Inflammatory macrophage treated with lipopolysaccharide for 1 hour (primary cell): ENCODE measurements around the gene NACAD.
"Not testable (repeated sequence)": the region's sequence is repeated elsewhere in the genome, so short reads cannot be mapped to it uniquely, and the experiment has no call there.

Experiments
- DNase-seq, 2 donors: peaks; one replicate each; pipeline ENCODE4 v3.0.0-alpha.2; 2020 to 2022

NACAD gene

DNA sequence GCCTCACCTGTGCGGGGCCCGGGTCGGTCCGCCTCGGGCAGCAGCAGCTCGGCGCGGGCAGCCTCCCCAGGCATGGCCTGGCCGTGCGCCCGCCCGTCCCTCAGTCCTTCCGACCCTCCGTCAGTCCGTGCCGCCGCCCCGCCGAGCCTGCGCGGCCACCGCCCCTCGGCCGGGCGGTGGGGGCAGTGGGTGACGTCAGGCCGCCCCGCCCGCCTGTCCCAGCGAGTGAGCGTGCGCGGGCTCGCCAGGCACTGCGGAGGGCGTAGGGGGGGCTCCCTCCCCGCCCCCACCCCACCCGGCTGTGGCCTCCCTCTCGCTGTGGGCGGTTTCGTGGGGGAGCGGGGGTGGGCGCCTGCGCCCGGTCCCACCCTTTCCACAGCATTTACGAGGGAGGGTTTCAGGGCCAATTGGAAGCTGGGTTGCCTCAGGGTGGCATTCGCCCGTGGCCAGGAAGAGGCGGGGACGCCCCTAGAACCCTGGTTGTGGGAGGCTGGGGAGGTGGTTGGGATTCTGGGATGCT, at the start of gene NACAD:
TSS of gene NACAD (minus strand) at position 149 of the 520 bp plus-strand sequence. CDS start at position 74, 75 bp downstream.
- DNase-seq = no peak

GRCh38 chr7:45136106-45137060, 47.6 kb upstream of the NACAD start:
- DNase-seq = peak; percentile 70 to 92

- no peak for DNase-seq
These were observed 45.1 kb upstream of the NACAD start for GRCh38 chr7:45133877-45134276.

DNA sequence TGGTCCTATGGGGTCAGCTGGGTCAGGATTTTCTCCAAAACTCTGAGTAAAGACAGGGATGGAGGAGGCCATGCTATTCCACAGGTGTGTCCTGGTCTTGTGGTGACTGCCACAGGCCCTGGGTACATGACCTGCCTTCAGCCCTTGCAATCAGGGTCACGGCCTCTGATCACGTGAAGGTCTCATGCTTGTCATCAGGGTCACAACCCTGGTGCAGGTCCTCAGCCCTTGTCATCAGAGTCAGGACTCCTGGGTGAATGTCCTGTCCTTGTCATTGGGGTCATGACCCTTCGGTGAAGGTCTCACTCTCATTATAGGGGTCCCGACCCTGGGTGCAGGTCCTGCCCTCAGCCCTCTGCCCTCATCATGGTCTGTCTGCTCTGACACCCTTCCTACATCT, 44.6 kb upstream of the NACAD start:
- no peak for DNase-seq

- DNase-seq = no peak
These were observed 44.0 kb upstream of the NACAD start for GRCh38 chr7:45132708-45133320.

- DNase-seq = no peak
These were observed 43.1 kb upstream of the NACAD start for GRCh38 chr7:45131891-45132290.

DNA sequence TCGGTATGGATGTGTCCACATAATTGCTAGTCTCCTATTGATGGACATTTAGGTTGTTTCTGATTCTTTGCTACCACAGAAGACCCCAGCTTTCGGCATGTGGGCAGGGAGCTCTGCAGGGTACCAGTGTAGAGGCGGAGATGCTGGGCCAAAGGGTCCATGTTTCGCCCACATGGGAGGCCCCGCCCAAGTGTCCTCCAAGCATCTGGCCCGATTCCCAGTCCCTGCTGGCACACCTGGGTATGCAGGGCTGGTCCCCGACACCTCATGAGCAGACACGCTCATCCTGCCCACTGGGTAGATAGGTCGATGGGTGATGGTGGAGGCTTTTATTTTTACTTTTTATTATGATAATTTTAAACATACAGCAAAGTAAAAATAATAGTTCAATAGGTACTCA, 42.1 kb upstream of the NACAD start:
- no peak for DNase-seq

DNA sequence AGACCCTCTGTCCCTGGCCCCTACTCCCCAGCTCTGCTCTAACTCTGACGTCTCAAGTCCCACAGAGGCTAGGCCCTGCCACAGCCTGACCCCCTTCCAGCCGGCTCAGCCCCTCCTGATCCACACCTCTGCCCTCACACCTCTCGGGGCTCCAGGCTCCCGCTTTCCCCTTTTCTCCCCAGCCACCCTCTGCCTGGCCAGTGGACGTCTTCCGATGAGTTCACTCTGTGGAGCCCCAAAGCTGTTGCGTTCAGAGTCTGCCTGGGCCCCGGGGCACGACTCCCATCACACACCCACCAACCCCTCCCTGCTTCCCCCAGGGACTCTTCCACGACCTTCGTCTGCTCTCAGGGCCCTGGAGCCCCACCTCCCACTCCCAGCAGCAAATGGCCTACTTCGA, 41.1 kb upstream of the NACAD start:
- DNase-seq = no peak

DNA sequence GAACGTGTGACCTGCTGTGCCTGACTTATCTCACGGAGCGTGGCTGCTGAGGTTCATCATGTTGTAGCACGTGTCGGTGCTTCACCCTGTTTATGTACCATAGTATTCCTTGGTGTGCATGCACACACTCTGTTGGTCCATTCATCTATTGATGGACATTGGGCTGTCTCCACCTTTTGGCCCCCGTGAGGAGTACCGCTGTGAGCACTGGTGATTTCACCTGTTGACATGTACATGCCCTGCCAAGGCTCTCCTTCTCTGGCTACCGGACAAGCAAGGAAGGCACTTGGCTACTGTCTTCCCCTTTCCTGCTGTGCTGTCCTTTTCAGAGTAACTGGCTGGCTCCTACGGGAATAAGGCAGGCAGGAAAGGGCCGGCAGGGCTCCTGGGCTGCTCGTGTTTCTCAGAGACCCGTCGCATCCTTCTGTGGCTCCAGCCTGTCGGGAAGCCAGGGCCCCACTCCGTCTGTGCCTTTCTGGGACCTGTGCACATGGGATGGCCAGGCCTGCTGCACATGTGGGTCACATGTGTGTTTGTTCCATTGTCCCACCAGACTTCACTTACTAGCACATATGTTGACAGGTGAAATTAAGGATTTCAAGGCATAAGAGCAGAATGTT, 40.5 kb upstream of the NACAD start:
- DNase-seq = no peak

GRCh38 chr7:45126920-45127319, 38.2 kb upstream of the NACAD start:
- DNase-seq = no peak

DNA sequence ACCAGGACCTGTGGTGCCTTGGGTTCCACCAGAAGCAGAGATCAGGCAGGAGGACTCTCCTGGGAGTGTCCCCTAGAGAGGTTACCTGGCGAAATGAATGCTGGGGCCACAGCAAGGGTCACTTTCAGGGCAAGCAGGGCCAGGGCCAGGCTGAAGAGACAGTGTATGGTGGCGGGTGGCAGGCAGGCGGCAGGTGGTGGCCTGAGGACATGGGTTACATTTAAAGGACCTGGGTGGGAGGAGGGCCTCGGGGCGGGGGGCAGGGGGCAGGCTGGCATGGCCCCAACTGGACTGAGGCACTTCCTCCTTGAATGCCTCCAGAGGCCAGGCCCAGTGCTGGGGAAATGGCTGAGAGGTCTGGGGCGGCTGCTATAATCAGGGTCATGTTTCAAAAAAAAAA, 37.4 kb upstream of the NACAD start:
- no peak for DNase-seq

DNA sequence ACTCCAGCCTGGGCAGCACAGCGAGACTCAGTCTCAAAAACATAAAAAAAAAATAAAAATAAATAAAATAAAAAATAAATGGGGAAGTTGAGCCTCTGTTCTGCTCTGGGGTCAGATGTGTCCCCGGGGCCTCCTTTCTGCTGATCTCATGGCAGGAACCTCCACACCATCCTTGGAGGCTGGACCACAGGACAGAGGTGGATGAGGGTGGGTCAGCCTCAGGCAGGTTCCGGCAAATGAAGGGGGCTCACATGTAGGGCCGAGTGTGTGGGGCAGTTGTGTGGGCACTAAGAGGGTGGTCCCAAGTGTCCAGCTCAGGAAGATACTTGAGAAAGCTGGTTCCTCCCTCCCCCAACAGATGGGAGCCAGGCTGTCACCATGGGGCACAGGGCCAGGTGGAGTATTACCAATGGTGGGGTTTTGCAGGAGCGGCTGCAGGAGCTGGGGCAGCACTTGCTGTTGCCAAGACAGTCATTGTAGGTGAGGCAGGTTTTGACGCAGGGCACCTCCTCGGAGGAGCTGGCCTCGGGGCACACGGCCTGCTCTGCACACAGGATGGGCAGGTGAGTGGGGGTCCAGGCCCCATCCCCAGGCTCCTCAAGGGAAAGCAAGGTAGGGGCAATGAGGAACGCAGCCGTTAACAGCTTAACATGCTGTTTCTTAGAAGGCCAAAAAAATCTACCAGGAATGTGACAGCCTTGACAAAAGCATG, 36.6 kb upstream of the NACAD start:
- DNase-seq = no peak

DNA sequence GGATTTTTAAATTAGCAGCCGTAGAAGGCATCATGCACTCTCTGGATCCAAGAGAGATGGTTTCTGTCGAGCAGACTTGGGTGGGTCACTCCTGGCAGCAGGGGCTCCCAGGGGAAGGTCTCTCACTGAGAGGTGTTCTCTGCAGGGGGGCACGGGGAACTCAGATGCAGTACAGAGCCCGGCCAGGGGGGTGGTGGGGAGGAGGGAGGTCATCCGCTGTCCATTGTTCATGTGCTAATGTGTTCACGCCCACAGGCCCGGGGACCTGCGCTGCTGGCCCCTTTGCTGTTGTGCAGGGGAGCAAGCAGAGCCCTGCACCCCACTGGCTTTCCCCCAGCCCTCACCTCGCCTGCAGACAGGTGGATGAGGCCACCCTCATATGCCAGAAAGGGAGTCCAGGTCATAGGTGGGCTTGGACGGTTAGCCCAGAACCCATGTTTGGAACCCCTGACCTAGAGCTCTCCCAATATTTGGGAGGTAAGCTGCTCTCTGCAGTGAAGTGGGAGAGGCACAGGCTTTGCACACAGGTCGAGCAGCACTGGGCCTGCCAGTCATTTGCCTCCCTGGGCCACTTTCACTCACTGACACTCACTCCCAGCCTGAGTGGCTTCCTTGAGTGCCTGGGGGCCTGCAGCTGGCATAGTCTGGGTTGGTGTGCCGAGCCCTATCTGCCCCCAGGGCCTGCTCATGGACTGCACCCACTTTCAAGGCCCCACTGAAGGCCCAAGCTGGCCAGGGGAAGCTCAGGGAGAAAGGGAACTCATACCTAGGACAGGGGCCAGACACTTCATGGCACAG, 35.3 kb upstream of the NACAD start:
- DNase-seq = no peak

- no peak for DNase-seq
These were observed 34.4 kb upstream of the NACAD start for GRCh38 chr7:45122975-45123860.

GRCh38 chr7:45119550-45119949, 30.8 kb upstream of the NACAD start:
- DNase-seq = no peak

- no peak for DNase-seq
These were observed 30.1 kb upstream of the NACAD start for GRCh38 chr7:45118889-45119331.

DNA sequence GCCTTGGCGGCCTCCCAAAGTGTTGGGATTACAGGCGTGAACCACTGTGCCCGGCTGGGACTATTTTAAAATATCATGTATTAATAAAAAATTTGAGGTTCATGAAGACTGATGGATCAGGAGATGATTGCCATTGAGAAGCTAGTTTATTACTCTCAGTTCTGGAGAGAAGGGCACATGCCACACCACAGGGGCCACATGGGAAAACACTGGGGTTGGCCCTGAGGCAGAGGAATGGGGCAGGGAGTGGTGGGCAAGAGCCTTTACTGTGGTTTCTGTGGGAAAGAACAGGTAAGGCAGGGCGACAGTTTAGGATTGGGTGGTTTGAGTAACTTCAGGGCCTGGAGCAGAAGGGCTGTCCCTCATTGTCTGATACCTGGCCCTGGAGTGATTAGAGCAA, 29.5 kb upstream of the NACAD start:
- DNase-seq = no peak

- DNase-seq = no peak
These were observed 28.8 kb upstream of the NACAD start for GRCh38 chr7:45117582-45117981.

- no peak for DNase-seq
These were observed 27.3 kb upstream of the NACAD start for GRCh38 chr7:45116048-45116447.

DNA sequence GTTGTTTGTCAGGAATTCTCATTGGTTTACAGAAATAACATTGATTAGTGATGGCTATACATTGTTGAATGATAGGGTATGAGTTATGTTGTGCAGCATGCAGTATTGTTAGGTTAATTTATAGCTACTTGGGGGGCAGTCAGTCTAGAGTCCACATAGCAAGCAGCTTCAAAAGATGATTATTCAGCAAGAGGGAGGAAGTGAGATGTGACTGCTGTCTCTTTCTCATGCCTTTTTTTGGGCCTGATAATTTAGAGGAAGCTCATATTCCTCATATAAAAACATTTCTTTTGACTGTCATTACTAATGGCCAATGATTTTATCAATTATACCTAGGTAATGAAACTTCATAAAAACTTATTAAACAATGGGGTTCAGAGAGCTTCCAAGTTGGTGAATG, 26.2 kb upstream of the NACAD start:
- DNase-seq = peak in 1 of 2 donors; percentile 15

- DNase-seq = not testable (repeated sequence)
These were observed 25.5 kb upstream of the NACAD start for GRCh38 chr7:45114257-45114656.
